Body of pancreas (tissue), 4 donors: ENCODE results near the gene PRELP.

ENCODE experiments used
- CTCF ChIP-seq, 7 experiments: fragments of 450-650 bp in 4 of 7; fragments of 200-600 bp in 3 of 7; sonication (generic) in 3 of 7; IDR thresholded peaks; one replicate each; pipeline ENCODE4 v1.5.1; 2016 to 2019; ENCODE audit warnings: antibody characterized with exemption in 7 of 7
- POLR2A ChIP-seq, 3 donors: fragments of 450-650 bp; IDR thresholded peaks; one replicate each; pipeline ENCODE4 v1.6.1; 2016; ENCODE audit warnings: antibody characterized with exemption in 3 of 3, mild to moderate bottlenecking in 2 of 3

- TF ChIP-seq CTCF (IDR thresholded peaks at IDR 0.05) = no peak
- TF ChIP-seq POLR2A (IDR thresholded peaks at IDR 0.05) = no peak
Measured at GRCh38 chr1:203534526-203534925, 58.9 kb downstream of the PRELP start.
